Choroid plexus epithelial cell (primary cell): Measurements from ENCODE around the gene ANK3.

Experiments
- DNase-seq: peaks from one replicate; pipeline ENCODE4 v3.0.0-alpha.2; 2010; ENCODE audit warnings: low read depth
- H3K4me3 ChIP-seq: 2 replicates; pipeline ENCODE4 v1.5.1; 2011; ENCODE audit warnings: low read depth, mild to moderate bottlenecking, control low read depth, low read length, moderate library complexity
- TF ChIP-seq, protein P1 (sequence below): conservative IDR thresholded peaks from 2 replicates; pipeline ENCODE4 v1.5.1; 2011; ENCODE audit warnings: low read depth, mild to moderate bottlenecking, control low read depth, inconsistent platforms, low read length, moderate library complexity

ANK3 gene

DNA sequence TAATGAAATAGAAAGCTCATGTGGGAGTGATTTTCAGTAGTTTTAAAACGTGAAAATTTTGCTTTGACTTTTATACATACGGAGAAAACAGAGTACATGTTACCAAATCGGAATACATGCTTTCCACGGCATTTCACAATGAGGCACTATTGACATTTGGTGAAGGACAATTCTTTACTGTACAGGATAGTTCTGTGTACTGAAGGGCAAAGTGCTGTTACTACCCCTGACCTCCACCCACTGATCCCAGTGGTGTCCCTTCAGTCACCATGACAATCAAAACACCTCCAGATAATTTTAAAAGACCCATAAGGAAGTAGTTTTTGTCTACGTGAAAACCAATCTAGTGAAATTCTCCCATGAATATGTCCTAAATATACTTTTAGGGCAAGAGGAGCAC lies 33.1 kb upstream of the ANK3 start:
- no peak for DNase-seq
- TF ChIP-seq, protein P1, sequence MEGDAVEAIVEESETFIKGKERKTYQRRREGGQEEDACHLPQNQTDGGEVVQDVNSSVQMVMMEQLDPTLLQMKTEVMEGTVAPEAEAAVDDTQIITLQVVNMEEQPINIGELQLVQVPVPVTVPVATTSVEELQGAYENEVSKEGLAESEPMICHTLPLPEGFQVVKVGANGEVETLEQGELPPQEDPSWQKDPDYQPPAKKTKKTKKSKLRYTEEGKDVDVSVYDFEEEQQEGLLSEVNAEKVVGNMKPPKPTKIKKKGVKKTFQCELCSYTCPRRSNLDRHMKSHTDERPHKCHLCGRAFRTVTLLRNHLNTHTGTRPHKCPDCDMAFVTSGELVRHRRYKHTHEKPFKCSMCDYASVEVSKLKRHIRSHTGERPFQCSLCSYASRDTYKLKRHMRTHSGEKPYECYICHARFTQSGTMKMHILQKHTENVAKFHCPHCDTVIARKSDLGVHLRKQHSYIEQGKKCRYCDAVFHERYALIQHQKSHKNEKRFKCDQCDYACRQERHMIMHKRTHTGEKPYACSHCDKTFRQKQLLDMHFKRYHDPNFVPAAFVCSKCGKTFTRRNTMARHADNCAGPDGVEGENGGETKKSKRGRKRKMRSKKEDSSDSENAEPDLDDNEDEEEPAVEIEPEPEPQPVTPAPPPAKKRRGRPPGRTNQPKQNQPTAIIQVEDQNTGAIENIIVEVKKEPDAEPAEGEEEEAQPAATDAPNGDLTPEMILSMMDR: no peak
- H3K4me3 ChIP-seq: no peak overlapping the region

DNA sequence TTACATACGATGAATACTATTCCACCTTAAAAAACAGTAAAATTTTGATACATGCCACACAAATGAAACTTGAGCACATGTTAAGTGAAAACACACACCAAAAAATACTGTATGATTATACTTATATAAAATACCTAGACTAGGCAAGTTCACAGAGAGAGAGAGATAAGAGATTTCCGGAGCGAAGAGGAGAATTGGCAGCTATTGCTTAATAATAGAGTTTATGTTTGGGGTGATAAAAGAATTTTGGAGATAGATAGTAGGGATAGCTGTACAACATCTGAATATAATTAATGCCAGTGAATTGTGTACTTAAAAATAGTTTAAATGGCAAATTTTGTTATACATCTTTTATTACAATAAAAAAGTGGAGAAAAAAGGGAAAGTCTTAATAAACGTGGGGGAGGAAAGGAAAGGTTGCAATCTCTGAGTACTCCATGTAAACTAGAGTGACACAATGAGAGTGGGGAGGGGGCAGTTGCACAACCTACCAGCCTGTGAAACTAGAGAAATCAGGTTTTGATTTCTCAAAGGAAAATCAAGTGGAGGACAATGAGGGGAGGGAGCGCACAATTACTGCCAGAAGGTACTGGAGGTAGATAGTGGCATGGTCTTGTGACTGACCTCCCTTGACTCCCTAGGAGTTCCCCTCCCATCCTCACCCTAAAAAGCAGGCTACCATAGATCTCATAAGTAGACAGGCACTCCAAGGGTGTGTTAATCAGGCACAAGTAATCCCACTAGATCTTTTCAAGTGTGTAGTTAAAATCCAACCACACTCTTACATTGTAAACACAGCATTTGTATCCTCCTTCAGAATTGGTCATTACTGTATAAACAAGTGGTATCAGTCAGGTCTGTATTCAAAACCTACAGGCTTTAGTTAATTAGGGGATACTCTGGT lies 31.6 kb upstream of the ANK3 start:
- TF ChIP-seq, protein P1: no peak
- no peak overlapping the region for H3K4me3 ChIP-seq
- DNase-seq: no peak

DNA sequence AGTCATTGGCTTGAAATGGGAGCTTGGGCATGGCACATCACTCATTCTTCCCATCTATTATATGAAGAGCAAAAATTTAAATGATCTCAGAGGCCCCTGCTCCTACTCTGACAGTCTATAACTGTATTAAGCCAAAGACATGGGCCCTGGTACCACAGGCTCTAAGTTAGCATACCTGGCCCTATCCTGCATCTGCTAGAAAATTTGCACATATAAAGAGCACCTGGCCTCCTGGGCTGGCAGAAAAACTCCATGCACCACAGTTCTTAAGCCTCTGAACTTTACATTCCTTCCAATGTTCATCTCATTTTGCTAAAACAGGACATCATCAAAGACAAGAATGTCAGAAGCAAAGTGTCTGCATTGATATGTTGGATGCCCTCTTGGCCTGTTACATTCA lies 29.6 kb upstream of the ANK3 start:
- no peak for DNase-seq
- H3K4me3 ChIP-seq: no peak overlapping the region
- TF ChIP-seq, protein P1: no peak

GRCh38 chr10:60417901-60418300 lies 28.2 kb upstream of the ANK3 start:
- H3K4me3 ChIP-seq: no peak overlapping the region
- TF ChIP-seq, protein P1: no peak
- DNase-seq: no peak

GRCh38 chr10:60417024-60417423 lies 27.3 kb upstream of the ANK3 start:
- H3K4me3 ChIP-seq: no peak overlapping the region
- DNase-seq: peak; percentile 39
- TF ChIP-seq, protein P1: no peak

DNA sequence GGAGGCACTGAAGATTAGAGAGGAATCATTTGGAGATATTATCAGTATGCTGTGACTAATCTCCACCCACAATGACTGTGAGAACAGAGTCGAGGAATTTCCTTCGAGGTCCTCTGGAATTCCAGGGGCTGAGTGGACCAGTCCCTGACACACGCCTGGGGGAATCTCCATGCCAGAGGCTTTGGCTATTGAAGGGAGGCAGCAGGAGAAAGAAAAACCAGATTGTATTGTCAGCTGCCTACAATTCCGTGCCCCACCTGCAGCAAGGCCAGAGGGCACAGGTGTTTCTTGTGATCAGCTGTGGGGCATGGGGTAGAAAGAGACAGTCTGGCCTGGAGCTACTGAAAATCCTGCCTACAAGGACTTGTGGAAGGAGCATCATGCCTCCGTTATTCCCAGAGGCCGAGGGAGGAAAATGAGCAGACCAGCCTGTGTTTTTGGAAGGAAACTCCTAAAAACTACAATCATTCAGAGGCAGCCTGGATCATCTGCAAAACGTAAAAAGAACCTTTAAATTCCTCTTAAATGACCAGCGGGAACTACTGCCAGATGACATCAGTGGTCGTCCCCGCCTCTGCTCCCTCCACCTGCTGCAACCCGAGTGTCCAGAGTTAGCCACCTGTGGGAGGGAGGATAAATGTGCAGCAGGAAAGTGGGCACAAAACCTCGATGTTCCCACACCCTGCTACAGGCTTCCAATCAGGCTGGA lies 25.4 kb upstream of the ANK3 start:
- H3K4me3 ChIP-seq: no peak overlapping the region

More for the DNA sequence above, 25.4 kb upstream of the ANK3 start:
- TF ChIP-seq, protein P1: no peak
- DNase-seq: peak; percentile 76
